ENCODE measurements around the gene SYT1. TPM values are rescaled to one million over a fixed set of nuclear protein-coding genes. Genes with fewer than 3 reads are reported as not detected.

The SYT1 gene
- total RNA-seq, 1 experiment from 2014 or later = 80.9 TPM

GRCh38 chr12:79296133-79296532 is 431.6 kb downstream of the SYT1 start:
- no peak for TF ChIP-seq CTCF (conservative IDR thresholded peaks at IDR 0.05; ENCODE audit: low read depth, low read length)
- no peak for TF ChIP-seq EZH2 (IDR thresholded peaks at IDR 0.05; ENCODE audit: borderline replicate concordance, low read depth, low read length, poor library complexity, severe bottlenecking)
- DNase-seq (ENCODE audit: low spot score) = no peak
- peaks cover 75% of the 10 kb centered on the region for H3K36me3 ChIP-seq (ENCODE audit: insufficient read depth, low read length, poor library complexity, severe bottlenecking)
- H3K4me3 ChIP-seq (ENCODE audit: low read depth, low read length, poor library complexity, severe bottlenecking) = no peak overlapping the region
- no peaks in the 10 kb centered on the region for H3K27me3 ChIP-seq (replicated peaks; ENCODE audit: insufficient read depth, low read depth, low read length, poor library complexity)
- BruUV-seq (replicated peaks) = no TSS peak
- ChIA-PET POLR2A (ENCODE audit: low non-redundant PET) (no interaction called here), CTCF (no interaction called here)
- intact Hi-C loops (cut with micrococcal nuclease; ENCODE audit: unreplicated experiment) = no loop called here
- no peak overlapping the region for H3K27ac ChIP-seq (ENCODE audit: low read depth, low read length, poor library complexity, severe bottlenecking)
- H3K9me3 ChIP-seq (ENCODE audit: low read depth, low read length, poor library complexity, severe bottlenecking) = no peaks in the 10 kb centered on the region
- no peaks in the 10 kb centered on the region for H3K4me1 ChIP-seq (ENCODE audit: insufficient read depth, low read length, poor library complexity, severe bottlenecking)

GRCh38 chr12:79296871-79297270 is 432.3 kb downstream of the SYT1 start:
- intact Hi-C loops (cut with micrococcal nuclease; ENCODE audit: unreplicated experiment) = no loop called here
- H3K4me1 ChIP-seq (ENCODE audit: insufficient read depth, low read length, poor library complexity, severe bottlenecking) = peaks cover 3% of the 10 kb centered on the region
- no peaks in the 10 kb centered on the region for H3K27me3 ChIP-seq (replicated peaks; ENCODE audit: insufficient read depth, low read depth, low read length, poor library complexity)
- DNase-seq (ENCODE audit: low spot score) = peak; percentile 57
- ChIA-PET POLR2A (ENCODE audit: low non-redundant PET) (no interaction called here), CTCF (no interaction called here)
- H3K27ac ChIP-seq (ENCODE audit: low read depth, low read length, poor library complexity, severe bottlenecking) = no peak overlapping the region
- no peak overlapping the region for H3K4me3 ChIP-seq (ENCODE audit: low read depth, low read length, poor library complexity, severe bottlenecking)
- no peaks in the 10 kb centered on the region for H3K9me3 ChIP-seq (ENCODE audit: low read depth, low read length, poor library complexity, severe bottlenecking)
- H3K36me3 ChIP-seq (ENCODE audit: insufficient read depth, low read length, poor library complexity, severe bottlenecking) = peaks cover 70% of the 10 kb centered on the region
- no TSS peak for BruUV-seq (replicated peaks)
- TF ChIP-seq CTCF (conservative IDR thresholded peaks at IDR 0.05; ENCODE audit: low read depth, low read length) (no peak), EZH2 (IDR thresholded peaks at IDR 0.05; ENCODE audit: borderline replicate concordance, low read depth, low read length, poor library complexity, severe bottlenecking) (no peak)

GRCh38 chr12:79298506-79298905 is 433.9 kb downstream of the SYT1 start:
- H3K27ac ChIP-seq (ENCODE audit: low read depth, low read length, poor library complexity, severe bottlenecking) = no peak overlapping the region

More at GRCh38 chr12:79298506-79298905, 433.9 kb downstream of the SYT1 start:
- intact Hi-C loops (cut with micrococcal nuclease; ENCODE audit: unreplicated experiment) = no loop called here
- Histone ChIP-seq H3K27me3 (replicated peaks; ENCODE audit: insufficient read depth, low read depth, low read length, poor library complexity) (no peaks in the 10 kb centered on the region), H3K9me3 (ENCODE audit: low read depth, low read length, poor library complexity, severe bottlenecking) (no peaks in the 10 kb centered on the region), H3K4me1 (ENCODE audit: insufficient read depth, low read length, poor library complexity, severe bottlenecking) (peaks cover 5% of the 10 kb centered on the region), H3K36me3 (ENCODE audit: insufficient read depth, low read length, poor library complexity, severe bottlenecking) (peaks cover 59% of the 10 kb centered on the region), H3K4me3 (ENCODE audit: low read depth, low read length, poor library complexity, severe bottlenecking) (no peak overlapping the region)
- no TSS peak for BruUV-seq (replicated peaks)
- POLR2A ChIA-PET (ENCODE audit: low non-redundant PET) = no interaction called here
- CTCF ChIA-PET = no interaction called here
- no peak for TF ChIP-seq CTCF (conservative IDR thresholded peaks at IDR 0.05; ENCODE audit: low read depth, low read length)
- no peak for TF ChIP-seq EZH2 (IDR thresholded peaks at IDR 0.05; ENCODE audit: borderline replicate concordance, low read depth, low read length, poor library complexity, severe bottlenecking)
- DNase-seq (ENCODE audit: low spot score) = no peak

All from A673 (cell line).